Neutrophil (primary cell): Measurements from ENCODE around the gene ORAI2.

Source experiments
- H3K27ac ChIP-seq: fragments of 200-600 bp; sonication (generic); 2 replicates; pipeline ENCODE4 v1.5.1; 2016; ENCODE audit warnings: mild to moderate bottlenecking, moderate library complexity
- H3K27me3 ChIP-seq: fragments of 200-600 bp; sonication (generic); 2 replicates; pipeline ENCODE4 v1.6.0; 2016; ENCODE audit warnings: mild to moderate bottlenecking
- H3K36me3 ChIP-seq: fragments of 200-600 bp; sonication (generic); 2 replicates; pipeline ENCODE4 v1.5.1; 2017
- H3K4me1 ChIP-seq, 2 experiments: fragments of 200-600 bp in 1 of 2; sonication (generic) in 1 of 2; 1 replicate in 1 of 2; 2 replicates in 1 of 2; pipeline versions ENCODE4 v1.5.1 to v1.6.1; 2013 to 2016; ENCODE audit warnings: low read depth in 1 of 2, low read length in 1 of 2, mild to moderate bottlenecking in 1 of 2, moderate library complexity in 1 of 2; ENCODE audit not compliant: control insufficient read depth in 1 of 2, insufficient read depth in 1 of 2
- H3K4me3 ChIP-seq, 2 experiments: fragments of 200-600 bp in 1 of 2; sonication (generic) in 1 of 2; 1 replicate in 1 of 2; 2 replicates in 1 of 2; pipeline ENCODE4 v1.5.1; 2013 to 2016; ENCODE audit warnings: low read depth in 1 of 2, low read length in 1 of 2, mild to moderate bottlenecking in 1 of 2, moderate library complexity in 1 of 2
- H3K9me3 ChIP-seq: fragments of 200-600 bp; sonication (generic); 2 replicates; pipeline ENCODE4 v1.5.1; 2016
- TF ChIP-seq, protein P1 (sequence below): fragments of 200-600 bp; sonication (generic); IDR thresholded peaks from 2 replicates; pipeline ENCODE4 v1.5.1; 2016; ENCODE audit warnings: antibody characterized with exemption

The ORAI2 gene

DNA sequence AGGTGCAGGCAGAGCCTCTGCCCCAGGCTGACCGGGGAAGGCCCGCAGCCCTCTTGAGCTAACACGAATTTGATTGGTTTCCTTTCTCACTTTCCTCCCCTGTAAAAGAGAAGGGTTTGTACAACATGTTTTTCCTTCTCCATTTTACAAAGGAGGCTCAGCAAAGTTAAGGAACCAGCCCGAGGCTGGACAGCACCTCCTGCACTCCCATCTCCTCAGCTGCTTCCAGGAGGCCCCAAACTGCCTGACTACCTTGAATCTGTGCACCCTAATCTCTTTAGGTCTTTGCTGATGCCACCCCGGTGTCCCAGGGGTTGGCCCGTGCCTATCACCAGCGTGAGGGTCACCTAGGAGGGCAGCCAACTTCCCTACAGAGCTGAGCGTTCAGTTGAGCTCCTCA, 27.1 kb downstream of the ORAI2 start:
- peak overlapping the region; percentile 62 for H3K27ac ChIP-seq
- H3K36me3 ChIP-seq = peaks cover 41% of the 10 kb centered on the region
- H3K9me3 ChIP-seq = no peaks in the 10 kb centered on the region
- no peak overlapping the region for H3K4me3 ChIP-seq
- no peaks in the 10 kb centered on the region for H3K27me3 ChIP-seq
- H3K4me1 ChIP-seq = peaks cover 13 to 20% of the 10 kb centered on the region in 2 experiments
- TF ChIP-seq, protein P1, sequence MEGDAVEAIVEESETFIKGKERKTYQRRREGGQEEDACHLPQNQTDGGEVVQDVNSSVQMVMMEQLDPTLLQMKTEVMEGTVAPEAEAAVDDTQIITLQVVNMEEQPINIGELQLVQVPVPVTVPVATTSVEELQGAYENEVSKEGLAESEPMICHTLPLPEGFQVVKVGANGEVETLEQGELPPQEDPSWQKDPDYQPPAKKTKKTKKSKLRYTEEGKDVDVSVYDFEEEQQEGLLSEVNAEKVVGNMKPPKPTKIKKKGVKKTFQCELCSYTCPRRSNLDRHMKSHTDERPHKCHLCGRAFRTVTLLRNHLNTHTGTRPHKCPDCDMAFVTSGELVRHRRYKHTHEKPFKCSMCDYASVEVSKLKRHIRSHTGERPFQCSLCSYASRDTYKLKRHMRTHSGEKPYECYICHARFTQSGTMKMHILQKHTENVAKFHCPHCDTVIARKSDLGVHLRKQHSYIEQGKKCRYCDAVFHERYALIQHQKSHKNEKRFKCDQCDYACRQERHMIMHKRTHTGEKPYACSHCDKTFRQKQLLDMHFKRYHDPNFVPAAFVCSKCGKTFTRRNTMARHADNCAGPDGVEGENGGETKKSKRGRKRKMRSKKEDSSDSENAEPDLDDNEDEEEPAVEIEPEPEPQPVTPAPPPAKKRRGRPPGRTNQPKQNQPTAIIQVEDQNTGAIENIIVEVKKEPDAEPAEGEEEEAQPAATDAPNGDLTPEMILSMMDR = no peak

GRCh38 chr7:102463841-102464576, 30.6 kb downstream of the ORAI2 start:
- H3K36me3 ChIP-seq = peaks cover 26% of the 10 kb centered on the region
- H3K4me3 ChIP-seq = peak overlapping the region; percentile 82 to 99
- H3K27ac ChIP-seq = peak overlapping the region; percentile 74
- TF ChIP-seq, protein P1 = no peak
- no peaks in the 10 kb centered on the region for H3K27me3 ChIP-seq
- H3K9me3 ChIP-seq = no peaks in the 10 kb centered on the region
- H3K4me1 ChIP-seq = peaks cover 23 to 27% of the 10 kb centered on the region in 2 experiments

DNA sequence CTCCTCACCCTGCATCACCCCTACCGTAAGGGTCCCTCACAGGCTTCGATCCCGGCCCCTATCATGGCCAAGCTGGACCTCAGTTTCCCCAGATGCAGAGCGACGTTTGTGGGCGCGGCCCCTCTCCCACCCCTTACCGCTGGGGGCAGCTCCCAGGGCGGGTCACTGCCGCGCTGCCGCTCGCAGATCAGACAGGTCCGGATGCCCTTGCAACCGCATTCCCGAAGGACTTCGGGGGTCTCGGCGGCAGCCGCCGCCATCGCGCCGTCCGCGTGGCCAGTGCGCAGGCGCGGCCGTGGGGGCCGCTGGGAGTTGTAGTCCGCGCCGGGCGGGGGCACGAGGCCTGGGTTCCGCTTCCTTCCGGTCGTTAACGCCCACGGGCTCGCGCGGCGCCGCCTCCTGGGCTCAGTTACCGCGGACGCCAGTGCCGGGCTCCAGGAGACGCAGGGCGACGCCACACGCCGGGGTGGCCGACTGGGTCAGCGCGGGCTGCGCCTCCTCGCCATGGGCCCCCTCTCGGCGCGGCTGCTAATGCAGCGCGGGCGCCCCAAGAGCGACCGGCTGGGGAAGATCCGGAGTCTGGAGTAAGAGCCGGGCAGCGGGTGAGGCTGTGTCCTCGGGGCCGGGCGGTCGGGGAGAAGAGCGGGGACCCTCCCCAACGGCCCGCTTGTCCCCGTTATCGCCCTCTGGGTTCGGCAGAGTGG, 31.4 kb downstream of the ORAI2 start, which contains the start of the genes ALKBH4 and LRWD1:
Gene ALKBH4 (minus strand): TSS at position 287 of the 704 bp plus-strand sequence. CDS start 27 bp downstream, at position 260.
Gene LRWD1 (plus strand): TSS at position 408 of the 704 bp plus-strand sequence. CDS start 97 bp downstream, at position 505.
- peaks cover 23 to 27% of the 10 kb centered on the region in 2 experiments for H3K4me1 ChIP-seq

DNA sequence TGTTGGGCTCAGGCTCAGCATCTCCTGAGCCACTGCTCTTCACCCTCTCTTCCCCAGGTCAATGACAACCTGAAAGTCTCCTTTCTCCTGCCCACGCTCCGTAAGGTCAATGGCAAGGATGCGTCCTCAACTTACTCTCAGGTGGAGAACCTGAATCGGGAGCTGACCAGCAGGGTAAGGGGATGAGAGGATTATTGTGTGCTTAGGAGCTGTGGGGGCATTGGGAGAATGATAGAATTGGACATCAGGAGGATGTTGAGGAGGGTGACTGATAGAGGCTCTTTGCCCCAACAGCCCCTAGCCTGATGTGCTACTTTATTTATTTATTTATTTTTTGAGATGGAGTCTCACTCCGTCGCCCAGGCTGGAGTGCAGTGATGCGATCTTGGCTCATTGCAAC, 32.7 kb downstream of the ORAI2 start:
- Histone ChIP-seq H3K9me3 (no peaks in the 10 kb centered on the region), H3K27ac (no peak overlapping the region), H3K27me3 (no peaks in the 10 kb centered on the region), H3K4me1 (peaks cover 22 to 23% of the 10 kb centered on the region in 2 experiments), H3K36me3 (peaks cover 40% of the 10 kb centered on the region), H3K4me3 (peak overlapping the region; percentile 82 to 99)
- TF ChIP-seq, protein P1 = no peak

More for the DNA sequence above, 31.4 kb downstream of the ORAI2 start, which contains the start of the genes ALKBH4 and LRWD1:
- Histone ChIP-seq H3K27me3 (no peaks in the 10 kb centered on the region), H3K27ac (peak within 1 kb of the TSS; percentile 74), H3K36me3 (peaks cover 26% of the 10 kb centered on the region), H3K4me3 (peak within 1 kb of the TSS; percentile 82 to 99), H3K9me3 (no peaks in the 10 kb centered on the region)
- TF ChIP-seq, protein P1 = peak; percentile 71

DNA sequence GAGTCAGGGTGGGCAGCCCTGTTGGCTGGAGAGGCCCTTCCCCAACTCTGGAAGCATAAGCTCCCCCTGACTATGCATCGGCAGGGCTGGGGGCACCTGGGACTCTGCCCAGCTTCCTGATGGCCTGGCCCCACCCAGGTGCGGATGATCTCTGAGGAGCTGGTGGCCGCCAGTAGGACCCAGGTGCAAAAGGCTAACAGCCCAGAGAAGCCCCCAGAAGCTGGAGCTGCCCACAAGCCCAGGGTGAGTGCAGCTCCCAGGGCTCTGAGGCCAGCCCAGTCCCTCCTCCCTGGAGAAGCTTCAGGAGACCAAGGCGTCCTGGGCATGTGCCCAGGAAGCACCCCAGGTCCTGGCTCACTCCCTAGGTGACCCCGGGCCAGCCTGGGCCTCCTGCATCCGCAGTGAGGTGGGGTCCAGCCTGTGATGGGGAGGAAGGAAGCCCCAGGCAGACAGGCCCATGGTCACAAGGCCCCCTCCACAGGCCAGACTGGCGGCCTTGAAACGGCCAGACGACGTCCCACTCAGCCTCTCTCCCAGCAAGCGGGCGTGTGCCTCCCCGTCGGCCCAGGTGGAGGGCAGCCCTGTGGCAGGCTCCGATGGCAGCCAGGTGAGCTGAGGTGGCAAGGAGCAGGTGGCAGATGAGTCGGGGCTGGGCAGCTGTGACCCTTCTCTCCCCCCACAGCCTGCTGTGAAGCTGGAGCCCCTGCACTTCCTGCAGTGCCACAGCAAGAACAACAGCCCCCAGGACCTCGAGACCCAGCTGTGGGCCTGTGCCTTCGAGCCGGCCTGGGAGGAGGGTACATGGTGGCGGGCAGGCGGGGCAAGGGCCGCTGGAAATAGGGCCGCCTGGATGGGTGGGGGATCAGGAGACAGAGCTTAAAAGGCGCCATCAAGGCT, 34.5 kb downstream of the ORAI2 start:
- Histone ChIP-seq H3K9me3 (no peaks in the 10 kb centered on the region), H3K27ac (no peak overlapping the region), H3K27me3 (no peaks in the 10 kb centered on the region), H3K36me3 (peaks cover 57% of the 10 kb centered on the region), H3K4me3 (no peak overlapping the region), H3K4me1 (peaks cover 22 to 23% of the 10 kb centered on the region in 2 experiments)
- TF ChIP-seq, protein P1 = no peak
